GM23338 (cell line): Measurements from ENCODE around the gene RCAN3. TPM values are rescaled to one million over a fixed set of nuclear protein-coding genes. Genes with fewer than 3 reads are reported as not detected.
"Not testable (repeated sequence)": the region's sequence is repeated elsewhere in the genome, so short reads cannot be mapped to it uniquely, and the experiment has no call there.

Source experiments
- ATAC-seq: fragments of 200-7000 bp; cut with Tn5 transposase; 3 replicates; pipeline ENCODE4 v1.9.1; 2020
- DNase-seq: peaks from one replicate; pipeline ENCODE4 v3.0.0-alpha.2; 2015; ENCODE audit warnings: low spot score
- H2AFZ ChIP-seq: fragments of 200-600 bp; sonication (generic); 2 replicates; pipeline ENCODE4 v1.8.0; 2016; ENCODE audit warnings: antibody characterized with exemption, mild to moderate bottlenecking, moderate library complexity
- H3F3A ChIP-seq: fragments of 200-600 bp; sonication (generic); replicated peaks from 2 replicates; pipeline ENCODE4 v1.8.0; 2017; ENCODE audit warnings: antibody characterized with exemption, mixed run types, low read depth
- H3K27ac ChIP-seq: fragments of 200-600 bp; sonication (generic); 2 replicates; pipeline ENCODE4 v1.6.1; 2016; ENCODE audit warnings: low read depth
- H3K27me3 ChIP-seq: fragments of 200-600 bp; sonication (generic); 2 replicates; pipeline ENCODE4 v1.8.0; 2016; ENCODE audit warnings: mild to moderate bottlenecking, mixed run types, moderate library complexity; ENCODE audit not compliant: insufficient read depth
- H3K36me3 ChIP-seq: fragments of 200-600 bp; sonication (generic); 2 replicates; pipeline ENCODE4 v1.8.0; 2016; ENCODE audit warnings: mild to moderate bottlenecking; ENCODE audit not compliant: insufficient read depth
- H3K4me1 ChIP-seq: fragments of 200-600 bp; sonication (generic); 2 replicates; pipeline ENCODE4 v1.8.0; 2016; ENCODE audit warnings: mild to moderate bottlenecking, moderate library complexity; ENCODE audit not compliant: insufficient read depth
- H3K4me2 ChIP-seq: fragments of 200-600 bp; sonication (generic); 2 replicates; pipeline ENCODE4 v1.7.1; 2017; ENCODE audit warnings: mixed run types
- H3K4me3 ChIP-seq: fragments of 200-600 bp; sonication (generic); 2 replicates; pipeline ENCODE4 v1.6.1; 2016; ENCODE audit warnings: mixed run types
- H3K79me2 ChIP-seq: fragments of 200-600 bp; sonication (generic); replicated peaks from 2 replicates; pipeline ENCODE4 v1.8.0; 2017; ENCODE audit warnings: mild to moderate bottlenecking; ENCODE audit not compliant: insufficient read depth
- H3K9me2 ChIP-seq: fragments of 200-600 bp; sonication (generic); 2 replicates; pipeline ENCODE4 v1.8.0; 2017; ENCODE audit not compliant: insufficient read depth
- H4K20me1 ChIP-seq: fragments of 200-600 bp; sonication (generic); replicated peaks from 2 replicates; pipeline ENCODE4 v1.8.0; 2017; ENCODE audit warnings: mild to moderate bottlenecking; ENCODE audit not compliant: insufficient read depth
- H3K27ac Mint-ChIP-seq: 2 replicates; pipeline ENCODE4 v1.8.0; 2020; ENCODE audit warnings: inconsistent platforms, mild to moderate bottlenecking, moderate library complexity, mixed read lengths
- H3K27me3 Mint-ChIP-seq: 3 replicates; pipeline ENCODE4 v1.8.0; 2022; ENCODE audit warnings: low read depth, mild to moderate bottlenecking, moderate library complexity, mixed read lengths, inconsistent platforms; ENCODE audit not compliant: insufficient read depth, poor library complexity
- H3K36me3 Mint-ChIP-seq: 3 replicates; pipeline ENCODE4 v1.8.0; 2021; ENCODE audit warnings: low read depth, mild to moderate bottlenecking, inconsistent platforms, moderate library complexity, mixed read lengths
- H3K4me1 Mint-ChIP-seq: 3 replicates; pipeline ENCODE4 v1.8.0; 2020; ENCODE audit warnings: mild to moderate bottlenecking, inconsistent platforms, mixed read lengths
- H3K4me3 Mint-ChIP-seq: 3 replicates; pipeline ENCODE4 v1.8.0; 2021; ENCODE audit warnings: moderate library complexity, mild to moderate bottlenecking, inconsistent platforms, mixed read lengths
- H3K9me3 Mint-ChIP-seq: 3 replicates; pipeline ENCODE4 v1.8.0; 2020; ENCODE audit warnings: moderate library complexity, mild to moderate bottlenecking, inconsistent platforms, mixed read lengths
- CREB1 ChIP-seq: fragments of 250-450 bp; sonication (Bioruptor Pico); IDR thresholded peaks from 2 replicates; pipeline ENCODE4 v1.5.0; 2020; ENCODE audit warnings: low read depth, mild to moderate bottlenecking, moderate library complexity
- ETS1 ChIP-seq: IDR thresholded peaks from 2 replicates; pipeline ENCODE4 v1.6.1; 2016; ENCODE audit warnings: antibody characterized with exemption
- EZH2 ChIP-seq: fragments of 200-600 bp; sonication (generic); IDR thresholded peaks from one replicate; pipeline ENCODE4 v1.8.0; 2017; ENCODE audit warnings: antibody characterized with exemption, mild to moderate bottlenecking, low read depth; ENCODE audit not compliant: unreplicated experiment
- JUNB ChIP-seq: IDR thresholded peaks from one replicate; pipeline ENCODE4 v1.6.1; 2016; ENCODE audit warnings: antibody characterized with exemption; ENCODE audit not compliant: unreplicated experiment
- NANOG ChIP-seq: IDR thresholded peaks from 2 replicates; pipeline ENCODE4 v1.6.1; 2016; ENCODE audit warnings: antibody characterized with exemption, borderline replicate concordance
- POLR2AphosphoS5 ChIP-seq: IDR thresholded peaks from 2 replicates; pipeline ENCODE4 v1.6.1; 2016; ENCODE audit warnings: antibody characterized with exemption, low read depth
- STAT1 ChIP-seq: IDR thresholded peaks from one replicate; pipeline ENCODE4 v1.6.1; 2016; ENCODE audit warnings: antibody characterized with exemption; ENCODE audit not compliant: unreplicated experiment
- polyA plus RNA-seq: library from polyadenylated mRNA; unstranded; fragments of >200 nt; fragmentation: Nextera tagmentation; extraction: Ambion mirVana; gene quantifications from 2 replicates; pipeline ENCODE4 v1.2.1, GENCODE V29; 2016
- total RNA-seq: library from RNA; depleted of rRNA; stranded (reverse); fragments of >200 nt; shearing (Covaris generic); gene quantifications from 2 replicates; pipeline ENCODE4 v1.2.3, GENCODE V29; 2014
- TF ChIP-seq, protein P1 (sequence below), 2 experiments: fragments of 200-600 bp in 1 of 2; sonication (generic) in 1 of 2; conservative IDR thresholded peaks; 2 replicates each; pipeline versions ENCODE4 v1.5.1 to v1.6.1; 2016 to 2017; ENCODE audit warnings: antibody characterized with exemption in 2 of 2, low read depth in 2 of 2, mild to moderate bottlenecking in 2 of 2, moderate library complexity in 1 of 2

RCAN3 gene
- total and polyA plus RNA-seq, 2 experiments from 2014 or later, result 8.9 to 11.2 TPM

DNA sequence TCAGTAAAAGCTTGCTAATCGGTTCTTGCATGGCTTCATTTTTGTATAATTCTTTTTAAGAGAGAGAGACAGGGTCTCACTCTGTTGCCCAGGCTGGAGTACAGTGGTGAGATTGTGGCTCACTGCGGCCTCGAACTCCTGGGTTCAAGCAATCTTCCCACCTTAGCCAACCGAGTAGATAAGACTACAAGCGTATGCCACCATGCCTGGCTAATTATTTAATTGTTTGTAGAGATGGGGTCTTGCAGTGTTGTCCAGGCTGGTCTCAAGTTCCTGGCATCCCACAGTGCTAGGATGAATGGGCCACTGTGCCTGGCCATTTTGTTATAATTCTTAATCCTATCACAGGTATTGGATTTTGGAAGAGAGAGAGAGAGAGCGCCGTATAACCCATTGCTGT lies 23.4 kb downstream of the RCAN3 start (continued):
- TF ChIP-seq STAT1, result no peak
- no peak for TF ChIP-seq POLR2AphosphoS5
- no peak for TF ChIP-seq CREB1
- no peak for TF ChIP-seq NANOG

- H3K4me1 Mint-ChIP-seq, result no peaks in the 10 kb centered on the region
- no peaks in the 10 kb centered on the region for H3K4me1 ChIP-seq
- no peak overlapping the region for H3K4me3 ChIP-seq
- no peaks in the 10 kb centered on the region for H3K27me3 ChIP-seq
- H3K36me3 Mint-ChIP-seq, result peaks cover 3% of the 10 kb centered on the region; the same call in 1 of the 3 replicates
- H3K27ac ChIP-seq, result no peak overlapping the region
- H2AFZ ChIP-seq, result no peak overlapping the region
- H3K27me3 Mint-ChIP-seq, result no peaks in the 10 kb centered on the region
- no peaks in the 10 kb centered on the region for H3K9me2 ChIP-seq
- H3K79me2 ChIP-seq, result no peaks in the 10 kb centered on the region
- H3F3A ChIP-seq, result no peaks in the 10 kb centered on the region
- ATAC-seq (peak; percentile 42), DNase-seq (peak; percentile 72)
- no peak overlapping the region for H3K27ac Mint-ChIP-seq
- H3K4me3 Mint-ChIP-seq, result no peak overlapping the region
- no peaks in the 10 kb centered on the region for H3K9me3 Mint-ChIP-seq
- no peaks in the 10 kb centered on the region; the same call in 1 of the 2 replicates for H4K20me1 ChIP-seq
- no peaks in the 10 kb centered on the region for H3K36me3 ChIP-seq
- H3K4me2 ChIP-seq, result no peak overlapping the region
- TF ChIP-seq, protein P1, sequence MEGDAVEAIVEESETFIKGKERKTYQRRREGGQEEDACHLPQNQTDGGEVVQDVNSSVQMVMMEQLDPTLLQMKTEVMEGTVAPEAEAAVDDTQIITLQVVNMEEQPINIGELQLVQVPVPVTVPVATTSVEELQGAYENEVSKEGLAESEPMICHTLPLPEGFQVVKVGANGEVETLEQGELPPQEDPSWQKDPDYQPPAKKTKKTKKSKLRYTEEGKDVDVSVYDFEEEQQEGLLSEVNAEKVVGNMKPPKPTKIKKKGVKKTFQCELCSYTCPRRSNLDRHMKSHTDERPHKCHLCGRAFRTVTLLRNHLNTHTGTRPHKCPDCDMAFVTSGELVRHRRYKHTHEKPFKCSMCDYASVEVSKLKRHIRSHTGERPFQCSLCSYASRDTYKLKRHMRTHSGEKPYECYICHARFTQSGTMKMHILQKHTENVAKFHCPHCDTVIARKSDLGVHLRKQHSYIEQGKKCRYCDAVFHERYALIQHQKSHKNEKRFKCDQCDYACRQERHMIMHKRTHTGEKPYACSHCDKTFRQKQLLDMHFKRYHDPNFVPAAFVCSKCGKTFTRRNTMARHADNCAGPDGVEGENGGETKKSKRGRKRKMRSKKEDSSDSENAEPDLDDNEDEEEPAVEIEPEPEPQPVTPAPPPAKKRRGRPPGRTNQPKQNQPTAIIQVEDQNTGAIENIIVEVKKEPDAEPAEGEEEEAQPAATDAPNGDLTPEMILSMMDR (conservative IDR thresholded peaks at IDR 0.05; ENCODE audit: low read depth in 2 of 2), result peak; percentile 53 to 83
- TF ChIP-seq NANOG (no peak), EZH2 (no peak)
Observed at GRCh38 chr1:24526940-24527542, 24.4 kb downstream of the RCAN3 start.

DNA sequence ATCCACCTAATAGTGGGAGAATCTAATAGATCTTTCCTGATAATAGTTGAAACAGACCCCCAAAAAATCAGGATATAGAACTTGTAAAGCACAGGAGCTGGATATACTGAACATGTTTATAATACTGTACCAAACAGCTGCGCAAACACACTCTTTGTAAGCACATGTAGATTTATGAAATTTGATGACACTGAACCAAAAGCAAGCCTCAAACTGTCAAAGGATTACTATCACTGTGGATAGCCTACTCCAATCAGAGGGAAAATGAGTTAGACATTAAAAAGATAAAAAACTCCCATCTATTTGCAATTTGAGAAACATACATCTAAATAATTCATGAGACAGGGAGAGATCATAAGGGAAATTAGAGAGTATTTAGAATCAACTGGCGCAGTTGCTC lies 26.1 kb downstream of the RCAN3 start:
- no peaks in the 10 kb centered on the region for H3K79me2 ChIP-seq
- no peak for ATAC-seq
- DNase-seq, result no peak
- H2AFZ ChIP-seq, result no peak overlapping the region
- H3K4me3 ChIP-seq, result no peak overlapping the region
- no peaks in the 10 kb centered on the region for H3K4me1 Mint-ChIP-seq
- no peaks in the 10 kb centered on the region for H3F3A ChIP-seq
- H3K36me3 Mint-ChIP-seq, result peaks cover 7% of the 10 kb centered on the region
- H3K4me3 Mint-ChIP-seq, result no peak overlapping the region
- no peaks in the 10 kb centered on the region for H3K4me1 ChIP-seq
- no peaks in the 10 kb centered on the region for H3K9me3 Mint-ChIP-seq
- no peaks in the 10 kb centered on the region for H3K9me2 ChIP-seq
- no peaks in the 10 kb centered on the region; the same call in 1 of the 2 replicates for H3K36me3 ChIP-seq
- no peaks in the 10 kb centered on the region; the same call in 1 of the 2 replicates for H4K20me1 ChIP-seq
- no peak overlapping the region for H3K4me2 ChIP-seq
- H3K27me3 ChIP-seq, result no peaks in the 10 kb centered on the region
- H3K27ac ChIP-seq, result no peak overlapping the region
- no peak overlapping the region for H3K27ac Mint-ChIP-seq
- TF ChIP-seq JUNB (no peak), ETS1 (no peak)
- H3K27me3 Mint-ChIP-seq, result no peaks in the 10 kb centered on the region

- H3K36me3 Mint-ChIP-seq, result peaks cover 13% of the 10 kb centered on the region
- not testable (repeated sequence) for H2AFZ ChIP-seq, DNase-seq, H3K36me3 ChIP-seq, H3K4me1 Mint-ChIP-seq, H3K9me2 ChIP-seq, ATAC-seq, H3K4me3 Mint-ChIP-seq, H3K9me3 Mint-ChIP-seq, H3K79me2 ChIP-seq, H3K27ac Mint-ChIP-seq, H3F3A ChIP-seq, H3K27me3 ChIP-seq, H3K27ac ChIP-seq, H3K4me3 ChIP-seq, H3K27me3 Mint-ChIP-seq, H4K20me1 ChIP-seq, H3K4me1 ChIP-seq, H3K4me2 ChIP-seq
Observed at GRCh38 chr1:24529292-24529691, 26.7 kb downstream of the RCAN3 start.
